Tibial nerve (tissue), 4 donors: ENCODE data around the gene WNT9A.

ENCODE experiments used
- CTCF ChIP-seq, 5 experiments: fragments of 200-600 bp in 3 of 5; fragments of 450-650 bp in 2 of 5; sonication (generic) in 3 of 5; IDR thresholded peaks; one replicate each; pipeline ENCODE4 v1.5.1; 2016 to 2019; ENCODE audit warnings: antibody characterized with exemption in 5 of 5, mild to moderate bottlenecking in 3 of 5, moderate library complexity in 2 of 5
- EP300 ChIP-seq, 2 donors: sonication (generic); formaldehyde crosslinking; IDR thresholded peaks; one replicate each; pipeline ENCODE4 v1.6.1; 2017; ENCODE audit warnings: antibody characterized with exemption in 2 of 2, mild to moderate bottlenecking in 1 of 2
- POLR2A ChIP-seq, 2 donors: fragments of 450-650 bp; IDR thresholded peaks; one replicate each; pipeline ENCODE4 v1.6.1; 2017; ENCODE audit warnings: antibody characterized with exemption in 2 of 2, mild to moderate bottlenecking in 2 of 2, moderate library complexity in 2 of 2

- no peak for TF ChIP-seq EP300 (IDR thresholded peaks at IDR 0.05)
- TF ChIP-seq CTCF (IDR thresholded peaks at IDR 0.05): no peak
- TF ChIP-seq POLR2A (IDR thresholded peaks at IDR 0.05): no peak
Observed at GRCh38 chr1:227899141-227899819, 48.5 kb downstream of the WNT9A start.
